Measurements from ENCODE around the gene CACNB4. TPM values are rescaled to one million over a fixed set of nuclear protein-coding genes. Genes with fewer than 3 reads are reported as not detected.

CACNB4 gene
- total and polyA plus RNA-seq, 4 donors: 13.8 to 62.9 (median 23.6) TPM

GRCh38 chr2:151967829-151968722 is 130.8 kb downstream of the CACNB4 start:
- Histone ChIP-seq H3K4me3 (ENCODE audit: low read depth, low read length) (no peak overlapping the region), H3K27ac (ENCODE audit: low read depth, low read length) (no peak overlapping the region), H3K27me3 (ENCODE audit: control insufficient read depth, insufficient read depth, low read length) (no peaks in the 10 kb centered on the region), H3K36me3 (ENCODE audit: control insufficient read depth, insufficient read depth, low read length) (no peaks in the 10 kb centered on the region), H3K9me3 (ENCODE audit: control insufficient read depth, insufficient read depth, low read length) (no peaks in the 10 kb centered on the region), H3K4me1 (ENCODE audit: control insufficient read depth, insufficient read depth, low read length) (peaks cover 6% of the 10 kb centered on the region)
- WGBS (ENCODE audit: insufficient coverage): 58% methylated on average over 6 of the region's 11 CpGs
- DNase-seq (ENCODE audit: low read depth in 4 of 6, low spot score in 6 of 6): no peak

DNA sequence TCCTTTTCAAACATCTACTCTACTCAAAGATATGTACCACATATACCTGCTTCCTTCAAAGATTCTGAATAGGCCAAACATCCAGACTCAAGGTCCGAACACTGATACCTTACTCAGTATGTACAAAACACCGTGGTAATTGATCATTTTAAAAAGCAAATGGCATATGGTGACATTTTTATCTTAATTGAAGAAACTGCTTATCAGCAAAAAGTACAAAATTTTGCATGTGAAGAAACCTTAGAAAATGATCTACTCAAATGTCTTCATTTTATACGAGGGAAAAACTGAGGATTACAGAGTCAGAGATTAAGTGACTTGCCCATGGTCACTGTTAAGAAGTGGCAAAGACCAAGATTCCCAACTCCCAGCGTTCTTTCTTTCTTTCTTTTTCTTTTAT is 133.0 kb downstream of the CACNB4 start:
- no peaks in the 10 kb centered on the region for H3K9me3 ChIP-seq (ENCODE audit: control insufficient read depth, insufficient read depth, low read length)

DNA sequence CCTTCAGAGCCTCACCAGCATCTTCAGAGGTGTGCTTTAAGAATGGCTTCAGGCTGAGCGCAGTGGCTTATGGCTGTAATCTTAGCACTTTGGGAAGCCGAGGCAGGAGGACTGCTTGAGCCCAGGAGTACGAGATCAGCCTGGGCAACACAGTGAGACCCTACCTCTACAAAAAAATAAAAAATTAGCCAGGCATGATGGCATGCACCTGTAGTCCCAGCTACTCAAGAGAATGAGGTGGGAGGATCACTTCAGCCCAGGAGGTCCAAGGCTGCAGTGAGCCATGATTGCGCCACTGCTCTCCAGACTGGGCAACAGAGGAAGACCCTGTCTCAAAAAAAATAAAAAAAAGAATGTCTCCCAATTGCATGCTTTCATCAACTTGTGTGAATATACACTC is 137.3 kb downstream of the CACNB4 start:
- Histone ChIP-seq H3K27me3 (ENCODE audit: control insufficient read depth, insufficient read depth, low read length) (no peaks in the 10 kb centered on the region), H3K4me1 (ENCODE audit: control insufficient read depth, insufficient read depth, low read length) (no peaks in the 10 kb centered on the region)
- WGBS (ENCODE audit: insufficient coverage): 80% methylated on average over 1 of the region's 4 CpGs

More for the DNA sequence above, 133.0 kb downstream of the CACNB4 start:
- Histone ChIP-seq H3K36me3 (ENCODE audit: control insufficient read depth, insufficient read depth, low read length) (no peaks in the 10 kb centered on the region), H3K27ac (ENCODE audit: low read depth, low read length) (no peak overlapping the region), H3K4me1 (ENCODE audit: control insufficient read depth, insufficient read depth, low read length) (no peaks in the 10 kb centered on the region), H3K4me3 (ENCODE audit: low read depth, low read length) (no peak overlapping the region), H3K27me3 (ENCODE audit: control insufficient read depth, insufficient read depth, low read length) (no peaks in the 10 kb centered on the region)
- no CpG with 5 or more reads among the region's 4 CpGs for WGBS (ENCODE audit: insufficient coverage)
- no peak for DNase-seq (ENCODE audit: low read depth in 4 of 6, low spot score in 6 of 6)

GRCh38 chr2:151959238-151959637 is 139.6 kb downstream of the CACNB4 start:
- no peaks in the 10 kb centered on the region for H3K4me1 ChIP-seq (ENCODE audit: control insufficient read depth, insufficient read depth, low read length)
- H3K27me3 ChIP-seq (ENCODE audit: control insufficient read depth, insufficient read depth, low read length): no peaks in the 10 kb centered on the region
- no peaks in the 10 kb centered on the region for H3K9me3 ChIP-seq (ENCODE audit: control insufficient read depth, insufficient read depth, low read length)
- no peaks in the 10 kb centered on the region for H3K36me3 ChIP-seq (ENCODE audit: control insufficient read depth, insufficient read depth, low read length)
- no peak overlapping the region for H3K4me3 ChIP-seq (ENCODE audit: low read depth, low read length)
- no peak overlapping the region for H3K27ac ChIP-seq (ENCODE audit: low read depth, low read length)
- WGBS (ENCODE audit: insufficient coverage): 100% methylated on average over 1 of the region's 1 CpG
- DNase-seq (ENCODE audit: low read depth in 4 of 6, low spot score in 6 of 6): peak in 1 of 6 donors; percentile 29

More for the DNA sequence above, 137.3 kb downstream of the CACNB4 start:
- Histone ChIP-seq H3K9me3 (ENCODE audit: control insufficient read depth, insufficient read depth, low read length) (no peaks in the 10 kb centered on the region), H3K27ac (ENCODE audit: low read depth, low read length) (no peak overlapping the region), H3K36me3 (ENCODE audit: control insufficient read depth, insufficient read depth, low read length) (no peaks in the 10 kb centered on the region), H3K4me3 (ENCODE audit: low read depth, low read length) (no peak overlapping the region)
- no peak for DNase-seq (ENCODE audit: low read depth in 4 of 6, low spot score in 6 of 6)

- DNase-seq (ENCODE audit: low read depth in 4 of 6, low spot score in 6 of 6): no peak
- H3K36me3 ChIP-seq (ENCODE audit: control insufficient read depth, insufficient read depth, low read length): no peaks in the 10 kb centered on the region
- no peak overlapping the region for H3K27ac ChIP-seq (ENCODE audit: low read depth, low read length)
- H3K27me3 ChIP-seq (ENCODE audit: control insufficient read depth, insufficient read depth, low read length): no peaks in the 10 kb centered on the region
- no CpG with 5 or more reads among the region's 2 CpGs for WGBS (ENCODE audit: insufficient coverage)
- H3K4me1 ChIP-seq (ENCODE audit: control insufficient read depth, insufficient read depth, low read length): no peaks in the 10 kb centered on the region
- no peak overlapping the region for H3K4me3 ChIP-seq (ENCODE audit: low read depth, low read length)
- H3K9me3 ChIP-seq (ENCODE audit: control insufficient read depth, insufficient read depth, low read length): no peaks in the 10 kb centered on the region
These were observed 145.4 kb downstream of the CACNB4 start for GRCh38 chr2:151953467-151953866.

GRCh38 chr2:151952691-151953456 is 146.0 kb downstream of the CACNB4 start:
- H3K9me3 ChIP-seq (ENCODE audit: control insufficient read depth, insufficient read depth, low read length): no peaks in the 10 kb centered on the region
- H3K27me3 ChIP-seq (ENCODE audit: control insufficient read depth, insufficient read depth, low read length): no peaks in the 10 kb centered on the region
- DNase-seq (ENCODE audit: low read depth in 4 of 6, low spot score in 6 of 6): peak in 1 of 6 donors; percentile 24
- H3K36me3 ChIP-seq (ENCODE audit: control insufficient read depth, insufficient read depth, low read length): no peaks in the 10 kb centered on the region
- WGBS (ENCODE audit: insufficient coverage): 87% methylated on average over 11 of the region's 14 CpGs
- no peaks in the 10 kb centered on the region for H3K4me1 ChIP-seq (ENCODE audit: control insufficient read depth, insufficient read depth, low read length)
- no peak overlapping the region for H3K4me3 ChIP-seq (ENCODE audit: low read depth, low read length)
- no peak overlapping the region for H3K27ac ChIP-seq (ENCODE audit: low read depth, low read length)

- Histone ChIP-seq H3K27ac (ENCODE audit: low read depth, low read length) (no peak overlapping the region), H3K9me3 (ENCODE audit: control insufficient read depth, insufficient read depth, low read length) (no peaks in the 10 kb centered on the region), H3K27me3 (ENCODE audit: control insufficient read depth, insufficient read depth, low read length) (no peaks in the 10 kb centered on the region), H3K4me1 (ENCODE audit: control insufficient read depth, insufficient read depth, low read length) (peaks cover 12% of the 10 kb centered on the region), H3K36me3 (ENCODE audit: control insufficient read depth, insufficient read depth, low read length) (no peaks in the 10 kb centered on the region), H3K4me3 (ENCODE audit: low read depth, low read length) (no peak overlapping the region)
- WGBS (ENCODE audit: insufficient coverage): 68% methylated on average over 3 of the region's 5 CpGs
- peak in 1 of 6 donors; percentile 32 for DNase-seq (ENCODE audit: low read depth in 4 of 6, low spot score in 6 of 6)
These were observed 151.1 kb downstream of the CACNB4 start for GRCh38 chr2:151947813-151948165.

- Histone ChIP-seq H3K36me3 (ENCODE audit: control insufficient read depth, insufficient read depth, low read length) (no peaks in the 10 kb centered on the region), H3K4me3 (ENCODE audit: low read depth, low read length) (no peak overlapping the region), H3K9me3 (ENCODE audit: control insufficient read depth, insufficient read depth, low read length) (peaks cover 2% of the 10 kb centered on the region), H3K4me1 (ENCODE audit: control insufficient read depth, insufficient read depth, low read length) (peaks cover 12% of the 10 kb centered on the region), H3K27me3 (ENCODE audit: control insufficient read depth, insufficient read depth, low read length) (no peaks in the 10 kb centered on the region), H3K27ac (ENCODE audit: low read depth, low read length) (peak overlapping the region; percentile 40)
- peak in 2 of 6 donors; percentile 39 to 59 for DNase-seq (ENCODE audit: low read depth in 4 of 6, low spot score in 6 of 6)
- 52% methylated on average over 6 of the region's 15 CpGs for WGBS (ENCODE audit: insufficient coverage)
These were observed 151.7 kb downstream of the CACNB4 start for GRCh38 chr2:151946899-151947812.

DNA sequence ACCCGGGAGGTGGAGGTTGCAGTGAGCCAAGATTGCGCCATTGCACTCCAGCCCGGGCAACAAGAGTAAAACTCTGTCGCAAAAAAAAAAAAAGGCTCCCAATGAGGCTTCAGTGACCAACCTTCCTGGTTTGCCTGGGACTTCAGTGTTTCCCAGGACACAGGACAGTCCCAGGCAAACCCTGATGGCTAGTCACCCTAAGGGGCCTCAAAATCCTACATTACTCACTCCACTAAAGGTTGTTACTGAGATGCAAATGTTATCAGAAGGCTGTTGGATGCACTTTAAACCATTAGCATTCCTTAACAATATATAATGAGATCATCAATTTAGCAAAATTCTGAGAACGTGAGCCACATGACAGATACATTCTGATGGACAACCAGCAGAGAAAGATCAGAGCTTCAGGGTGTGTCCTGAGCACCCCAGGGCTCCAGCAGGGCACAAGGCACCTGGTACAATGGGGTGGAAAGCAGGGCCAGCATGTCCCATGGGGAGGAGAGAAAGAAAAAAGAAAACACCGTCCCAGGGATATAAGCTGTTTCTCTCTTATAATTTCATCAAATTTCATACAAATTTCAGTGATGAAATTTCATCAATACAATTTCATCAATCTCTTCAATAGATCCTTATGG is 152.5 kb downstream of the CACNB4 start:
- Histone ChIP-seq H3K9me3 (ENCODE audit: control insufficient read depth, insufficient read depth, low read length) (peaks cover 2% of the 10 kb centered on the region), H3K27ac (ENCODE audit: low read depth, low read length) (no peak overlapping the region), H3K36me3 (ENCODE audit: control insufficient read depth, insufficient read depth, low read length) (no peaks in the 10 kb centered on the region), H3K4me3 (ENCODE audit: low read depth, low read length) (no peak overlapping the region), H3K4me1 (ENCODE audit: control insufficient read depth, insufficient read depth, low read length) (peaks cover 12% of the 10 kb centered on the region), H3K27me3 (ENCODE audit: control insufficient read depth, insufficient read depth, low read length) (no peaks in the 10 kb centered on the region)
- 89% methylated on average over 5 of the region's 6 CpGs for WGBS (ENCODE audit: insufficient coverage)
- DNase-seq (ENCODE audit: low read depth in 4 of 6, low spot score in 6 of 6): no peak
